Adrenal gland (tissue), 5 donors: ENCODE measurements around the gene AMMECR1.

Experiments
- POLR2A ChIP-seq, 2 donors: fragments of 450-650 bp; IDR thresholded peaks; one replicate each; pipeline ENCODE4 v1.6.1; 2017; ENCODE audit warnings: antibody characterized with exemption in 2 of 2, mild to moderate bottlenecking in 2 of 2, moderate library complexity in 1 of 2
- TF ChIP-seq, protein P1 (sequence below), 6 experiments: fragments of 450-650 bp in 4 of 6; fragments of 200-600 bp in 2 of 6; sonication (generic) in 1 of 6; IDR thresholded peaks; 1 replicate in 5 of 6; 2 replicates in 1 of 6; pipeline versions ENCODE4 v1.5.1 to v1.8.0; 2016 to 2021; ENCODE audit warnings: antibody characterized with exemption in 6 of 6, mild to moderate bottlenecking in 2 of 6, moderate library complexity in 1 of 6
- donor health status: DM: no; HTN: no; CAD: no.

DNA sequence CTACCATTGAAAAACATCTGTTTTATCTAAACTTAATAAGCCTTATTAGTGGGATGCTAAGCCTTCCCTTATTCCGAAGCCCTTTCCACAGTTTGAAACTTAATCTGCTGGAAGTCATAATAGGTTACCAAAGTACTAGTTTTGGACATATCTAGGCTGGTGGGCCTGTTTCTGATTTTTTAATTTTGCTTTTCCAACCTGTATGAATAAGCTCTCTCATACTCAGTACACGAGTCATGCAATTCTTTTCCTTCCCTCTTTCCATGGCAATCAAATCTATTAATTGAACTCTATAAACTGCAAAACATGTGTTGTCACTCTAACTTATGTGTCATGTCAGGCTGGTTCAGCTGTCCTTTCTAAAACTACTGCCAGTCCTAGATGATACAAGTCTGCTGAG lies 91.0 kb downstream of the AMMECR1 start:
- TF ChIP-seq, protein P1, sequence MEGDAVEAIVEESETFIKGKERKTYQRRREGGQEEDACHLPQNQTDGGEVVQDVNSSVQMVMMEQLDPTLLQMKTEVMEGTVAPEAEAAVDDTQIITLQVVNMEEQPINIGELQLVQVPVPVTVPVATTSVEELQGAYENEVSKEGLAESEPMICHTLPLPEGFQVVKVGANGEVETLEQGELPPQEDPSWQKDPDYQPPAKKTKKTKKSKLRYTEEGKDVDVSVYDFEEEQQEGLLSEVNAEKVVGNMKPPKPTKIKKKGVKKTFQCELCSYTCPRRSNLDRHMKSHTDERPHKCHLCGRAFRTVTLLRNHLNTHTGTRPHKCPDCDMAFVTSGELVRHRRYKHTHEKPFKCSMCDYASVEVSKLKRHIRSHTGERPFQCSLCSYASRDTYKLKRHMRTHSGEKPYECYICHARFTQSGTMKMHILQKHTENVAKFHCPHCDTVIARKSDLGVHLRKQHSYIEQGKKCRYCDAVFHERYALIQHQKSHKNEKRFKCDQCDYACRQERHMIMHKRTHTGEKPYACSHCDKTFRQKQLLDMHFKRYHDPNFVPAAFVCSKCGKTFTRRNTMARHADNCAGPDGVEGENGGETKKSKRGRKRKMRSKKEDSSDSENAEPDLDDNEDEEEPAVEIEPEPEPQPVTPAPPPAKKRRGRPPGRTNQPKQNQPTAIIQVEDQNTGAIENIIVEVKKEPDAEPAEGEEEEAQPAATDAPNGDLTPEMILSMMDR (IDR thresholded peaks at IDR 0.05): no peak
- no peak for TF ChIP-seq POLR2A (IDR thresholded peaks at IDR 0.05)
